ENCODE data around the gene PIWIL1.
A peak's percentile ranks its signal among the peaks of the same experiment; 100 is the strongest.

PIWIL1 gene

GRCh38 chr12:130375296-130376287 lies 37.9 kb downstream of the PIWIL1 start:
- no peak for DNase-seq

- DNase-seq = no peak
Observed at GRCh38 chr12:130382818-130383217, 45.1 kb downstream of the PIWIL1 start.

GRCh38 chr12:130384234-130384633 lies 46.5 kb downstream of the PIWIL1 start:
- DNase-seq = no peak

- no peak for DNase-seq
Observed at GRCh38 chr12:130385193-130385592, 47.5 kb downstream of the PIWIL1 start.

- no peak for DNase-seq
Observed at GRCh38 chr12:130391186-130391585, 53.5 kb downstream of the PIWIL1 start.

GRCh38 chr12:130394906-130395305 lies 57.2 kb downstream of the PIWIL1 start:
- DNase-seq = no peak

GRCh38 chr12:130396667-130397066 lies 59.0 kb downstream of the PIWIL1 start:
- DNase-seq = no peak

- DNase-seq = no peak
Observed at GRCh38 chr12:130398100-130398848, 60.6 kb downstream of the PIWIL1 start.

- no peak for DNase-seq
Observed at GRCh38 chr12:130401703-130402102, 64.0 kb downstream of the PIWIL1 start.

GRCh38 chr12:130405332-130405731 lies 67.6 kb downstream of the PIWIL1 start:
- no peak for DNase-seq

- no peak for DNase-seq
Observed at GRCh38 chr12:130412384-130412783, 74.7 kb downstream of the PIWIL1 start.

- DNase-seq = no peak
Observed at GRCh38 chr12:130413909-130414308, 76.2 kb downstream of the PIWIL1 start.

- DNase-seq = no peak
Observed at GRCh38 chr12:130414381-130414780, 76.7 kb downstream of the PIWIL1 start.

GRCh38 chr12:130418251-130418650 lies 80.6 kb downstream of the PIWIL1 start:
- DNase-seq = no peak

GRCh38 chr12:130419116-130419515 lies 81.4 kb downstream of the PIWIL1 start:
- no peak for DNase-seq

GRCh38 chr12:130420071-130420470 lies 82.4 kb downstream of the PIWIL1 start:
- no peak for DNase-seq

- DNase-seq = peak; percentile 15
Observed at GRCh38 chr12:130421896-130422295, 84.2 kb downstream of the PIWIL1 start.
